T-cell (primary cell): ENCODE results near the gene HES2. TPM values are rescaled to one million over a fixed set of nuclear protein-coding genes. Genes with fewer than 3 reads are reported as not detected.
A peak's percentile ranks its signal among the peaks of the same experiment; 100 is the strongest.

Experiments
- ATAC-seq, 4 experiments: fragments of 200-7000 bp in 3 of 4; fragments of 150-1000 bp in 1 of 4; cut with Tn5 transposase; replicated peaks in 1 of 4; 1 replicate in 3 of 4; 2 replicates in 1 of 4; pipeline ENCODE4 v1.10.0; 2021; ENCODE audit warnings: moderate library complexity in 3 of 4, mild to moderate bottlenecking in 2 of 4, moderate number of reproducible peaks in 1 of 4
- CTCF ChIA-PET, 2 donors: fragments of 300-600 bp; sonication (Branson Sonifier 250); formaldehyde crosslinking; loops; one replicate each; lab custom pipeline; 2022; ENCODE audit warnings: antibody characterized with exemption in 2 of 2; lab: Charles Lee
- POLR2A ChIA-PET, 2 donors: fragments of 300-600 bp; sonication (Branson Sonifier 250); formaldehyde crosslinking; loops; one replicate each; lab custom pipeline; 2022; ENCODE audit warnings: antibody characterized with exemption in 2 of 2; lab: Charles Lee
- DNase-seq, 35 experiments: peaks; one replicate each; pipeline versions ENCODE4 v3.0.0 to v3.0.0-alpha.2; 2013 to 2023
- H3K27ac ChIP-seq: one replicate; pipeline ENCODE4 v1.5.1; 2013; ENCODE audit warnings: low read length
- H3K27me3 ChIP-seq, 2 experiments: replicated peaks in 1 of 2; 1 replicate in 1 of 2; 2 replicates in 1 of 2; pipeline versions ENCODE4 v1.6.1 to v1.7.0; 2013; ENCODE audit warnings: low read length in 1 of 2, mixed read lengths in 1 of 2; ENCODE audit not compliant: control insufficient read depth in 2 of 2, insufficient read depth in 2 of 2; ENCODE audit errors: extremely low read depth in 1 of 2
- H3K36me3 ChIP-seq, 2 donors: 1 replicate in 1 of 2; 2 replicates in 1 of 2; pipeline versions ENCODE4 v1.6.1 to v1.7.0; 2013; ENCODE audit warnings: low read length in 1 of 2; ENCODE audit not compliant: control insufficient read depth in 2 of 2, insufficient read depth in 1 of 2; ENCODE audit errors: extremely low read depth in 1 of 2
- H3K4me1 ChIP-seq, 2 experiments: 1 replicate in 1 of 2; 2 replicates in 1 of 2; pipeline versions ENCODE4 v1.6.1 to v1.7.0; 2013; ENCODE audit warnings: low read length in 2 of 2, mixed read lengths in 1 of 2; ENCODE audit not compliant: insufficient read depth in 2 of 2, control insufficient read depth in 1 of 2; ENCODE audit errors: extremely low read depth in 1 of 2
- H3K4me3 ChIP-seq, 2 donors: 1 replicate in 1 of 2; 2 replicates in 1 of 2; pipeline versions ENCODE4 v1.5.1 to v1.7.0; 2013; ENCODE audit warnings: mild to moderate bottlenecking in 2 of 2, low read length in 1 of 2, moderate library complexity in 1 of 2; ENCODE audit not compliant: control insufficient read depth in 1 of 2; ENCODE audit errors: extremely low read depth in 1 of 2
- H3K9me3 ChIP-seq: 2 replicates; pipeline ENCODE4 v1.7.0; 2013
- H3K27ac Mint-ChIP-seq, 2 donors: one replicate each; pipeline ENCODE4 v1.8.0; 2020 to 2021; ENCODE audit warnings: mild to moderate bottlenecking in 2 of 2, mixed read lengths in 2 of 2
- H3K27me3 Mint-ChIP-seq, 2 donors: one replicate each; pipeline ENCODE4 v1.8.0; 2021 to 2022; ENCODE audit warnings: mixed read lengths in 2 of 2
- H3K36me3 Mint-ChIP-seq: one replicate; pipeline ENCODE4 v1.8.0; 2021; ENCODE audit warnings: mixed read lengths
- H3K4me1 Mint-ChIP-seq, 3 donors: one replicate each; pipeline ENCODE4 v1.8.0; 2020 to 2022; ENCODE audit warnings: mixed read lengths in 3 of 3, mild to moderate bottlenecking in 1 of 3
- H3K4me3 Mint-ChIP-seq, 3 donors: one replicate each; pipeline ENCODE4 v1.8.0; 2020 to 2022; ENCODE audit warnings: mild to moderate bottlenecking in 3 of 3, mixed read lengths in 3 of 3, moderate library complexity in 3 of 3
- H3K9me3 Mint-ChIP-seq, 3 donors: one replicate each; pipeline ENCODE4 v1.8.0; 2020 to 2022; ENCODE audit warnings: mixed read lengths in 3 of 3
- whole genome bisulfite sequencing: methylation state at CpG from one replicate; pipeline ENCODE4 v1.1.5; 2013; ENCODE audit warnings: missing lambda C conversion rate; ENCODE audit not compliant: insufficient coverage; 5-methylcytosine and 5-hydroxymethylcytosine counted together
- total RNA-seq, 35 experiments: library from RNA in 6 of 35; stranded (reverse) in 6 of 35; fragments of 120-200 nt in 1 of 35; gene quantifications; one replicate each; pipeline versions ENCODE4 v1.2.1 to v1.2.4 and lab custom pipeline; 2013 to 2026

Gene HES2
- total RNA-seq, 5 donors from 2014 or later (not counting 1 experiment from before 2014, with no cell fraction given): 0.16 TPM; not detected in 4

- Mint-ChIP-seq H3K9me3 (no peaks in the 10 kb centered on the region), H3K27ac (peak overlapping the region; percentile 94 to 97), H3K4me1 (peaks cover 48 to 61% (median 52%) of the 10 kb centered on the region in 3 donors), H3K27me3 (peaks cover 0 to under 1% of the 10 kb centered on the region in 2 donors), H3K4me3 (peak overlapping the region; percentile 51 to 92 (median 64)), H3K36me3 (peaks cover 30% of the 10 kb centered on the region)
- no peak for ATAC-seq
- Histone ChIP-seq H3K36me3 (peaks cover 9 to 30% of the 10 kb centered on the region in 2 donors), H3K4me3 (no peak overlapping the region), H3K9me3 (no peaks in the 10 kb centered on the region), H3K4me1 (peaks cover 37 to 81% of the 10 kb centered on the region in 2 experiments), H3K27me3 (peaks cover 0 to 11% of the 10 kb centered on the region in 2 experiments), H3K27ac (peak overlapping the region; percentile 99)
- whole genome bisulfite sequencing: 81% methylated on average over 5 of the region's 13 CpGs
- no peak for DNase-seq
- POLR2A ChIA-PET: interaction anchor here in 1 of 2 donors (0.7 kb wide), 1 partner anchor 190 kb away, joined by 5 read pairs; no protein-coding TSS in a partner anchor
- CTCF ChIA-PET: interaction anchor here in 1 of 2 donors (0.6 to 1.3 kb wide), 2 partner anchors 8 to 69 kb away, joined by 3 read pairs; partner anchors contain the start of gene ACOT7
Measured at GRCh38 chr1:6462412-6463119, 42.8 kb upstream of the HES2 start.

GRCh38 chr1:6461538-6462411 is 42.1 kb upstream of the HES2 start:
- peaks cover 0 to 13% of the 10 kb centered on the region in 2 experiments for H3K27me3 ChIP-seq
- no peaks in the 10 kb centered on the region for H3K9me3 ChIP-seq
- peak overlapping the region; percentile 96 to 97 for H3K27ac Mint-ChIP-seq
- POLR2A ChIA-PET: interaction anchor here in 1 of 2 donors (0.7 kb wide), 1 partner anchor 190 kb away, joined by 5 read pairs; no protein-coding TSS in a partner anchor
- H3K27ac ChIP-seq: peak overlapping the region; percentile 99
- no peak overlapping the region for H3K4me3 ChIP-seq
- peaks cover 9 to 30% of the 10 kb centered on the region in 2 donors for H3K36me3 ChIP-seq
- peaks cover 48 to 62% (median 52%) of the 10 kb centered on the region in 3 donors for H3K4me1 Mint-ChIP-seq
- no peak for DNase-seq
- peaks cover 32% of the 10 kb centered on the region for H3K36me3 Mint-ChIP-seq
- H3K9me3 Mint-ChIP-seq: no peaks in the 10 kb centered on the region
- peaks cover 2 to 3% of the 10 kb centered on the region in 2 donors for H3K27me3 Mint-ChIP-seq
- peaks cover 37 to 75% of the 10 kb centered on the region in 2 experiments for H3K4me1 ChIP-seq
- CTCF ChIA-PET: interaction anchor here in 1 of 2 donors (0.6 kb wide), 1 partner anchor 68 kb away, joined by 3 read pairs; the partner anchor contains the start of gene ACOT7
- H3K4me3 Mint-ChIP-seq: peak overlapping the region; percentile 51 to 92 (median 64)
- WGBS: 87% methylated on average over 48 of the region's 48 CpGs
- no peak for ATAC-seq

- 93% methylated on average over 40 of the region's 40 CpGs for WGBS
- Mint-ChIP-seq H3K4me3 (peak overlapping the region; percentile 87 to 94 (median 92)), H3K27me3 (peaks cover 3 to 6% of the 10 kb centered on the region in 2 donors), H3K27ac (peak overlapping the region; percentile 96 to 99), H3K4me1 (peaks cover 48 to 62% (median 55%) of the 10 kb centered on the region in 3 donors), H3K36me3 (peaks cover 36% of the 10 kb centered on the region), H3K9me3 (no peaks in the 10 kb centered on the region)
- peaks cover 9 to 30% of the 10 kb centered on the region in 2 donors for H3K36me3 ChIP-seq
- peak overlapping the region; percentile 62 to 68 for H3K4me3 ChIP-seq
- CTCF ChIA-PET: interaction anchor here in 1 of 2 donors (1.5 kb wide), 1 partner anchor 12 kb away, joined by 8 read pairs; no protein-coding TSS in a partner anchor
- POLR2A ChIA-PET: interaction anchor here in 1 of 2 donors (1.1 kb wide), 1 partner anchor 23 kb away, joined by 7 read pairs; no protein-coding TSS in a partner anchor
- H3K27ac ChIP-seq: peak overlapping the region; percentile 99
- DNase-seq (no peak), ATAC-seq (no peak)
- peaks cover 2 to 17% of the 10 kb centered on the region in 2 experiments for H3K27me3 ChIP-seq
- peaks cover 35 to 70% of the 10 kb centered on the region in 2 experiments for H3K4me1 ChIP-seq
- H3K9me3 ChIP-seq: no peaks in the 10 kb centered on the region
Measured at GRCh38 chr1:6461051-6461530, 41.4 kb upstream of the HES2 start.

GRCh38 chr1:6460301-6461050 is 40.8 kb upstream of the HES2 start:
- H3K36me3 ChIP-seq: peaks cover 9 to 30% of the 10 kb centered on the region in 2 donors
- H3K27ac Mint-ChIP-seq: peak overlapping the region; percentile 96 to 99
- H3K9me3 ChIP-seq: no peaks in the 10 kb centered on the region
- H3K27me3 ChIP-seq: peaks cover 2 to 23% of the 10 kb centered on the region in 2 experiments
- H3K4me1 ChIP-seq: peaks cover 35 to 69% of the 10 kb centered on the region in 2 experiments
- DNase-seq: peak; percentile 86 to 97 (median 94)
- ChIA-PET POLR2A (interaction anchor here (0.6 to 1.1 kb wide), 10 partner anchors 10 to 466 kb away, joined by 3 to 12 read pairs (median 4); partner anchors contain the start of gene ACOT7 (in 1 of the 2)), CTCF (interaction anchor here (0.5 to 1.5 kb wide), 5 partner anchors 12 to 506 kb away, joined by 3 to 8 read pairs (median 5); no protein-coding TSS in a partner anchor)
- 8% methylated on average over 16 of the region's 39 CpGs for WGBS
- H3K4me1 Mint-ChIP-seq: peaks cover 48 to 64% (median 57%) of the 10 kb centered on the region in 3 donors
- peaks cover 3 to 8% of the 10 kb centered on the region in 2 donors for H3K27me3 Mint-ChIP-seq
- peaks cover 36% of the 10 kb centered on the region for H3K36me3 Mint-ChIP-seq
- H3K9me3 Mint-ChIP-seq: no peaks in the 10 kb centered on the region
- H3K27ac ChIP-seq: peak overlapping the region; percentile 99
- peak overlapping the region; percentile 87 to 94 (median 92) for H3K4me3 Mint-ChIP-seq
- ATAC-seq: peak; percentile 81 to 89 (median 84)
- H3K4me3 ChIP-seq: peak overlapping the region; percentile 62 to 68

- Histone ChIP-seq H3K27ac (peak overlapping the region; percentile 99), H3K27me3 (peaks cover 2 to 20% of the 10 kb centered on the region in 2 experiments), H3K4me1 (peaks cover 35 to 65% of the 10 kb centered on the region in 2 experiments), H3K36me3 (peaks cover 9 to 30% of the 10 kb centered on the region in 2 donors), H3K4me3 (peak overlapping the region; percentile 47 to 68), H3K9me3 (no peaks in the 10 kb centered on the region)
- CTCF ChIA-PET: interaction anchor here (0.5 to 1.5 kb wide), 6 partner anchors 11 to 505 kb away, joined by 3 to 8 read pairs (median 4); no protein-coding TSS in a partner anchor
- POLR2A ChIA-PET: interaction anchor here (0.7 to 1.1 kb wide), 9 partner anchors 10 to 465 kb away, joined by 3 to 12 read pairs (median 4); partner anchors contain the start of gene ACOT7 (in 1 of the 2)
- DNase-seq: peak in 34 of 35 experiments; percentile 32 to 79 (median 52)
- peak overlapping the region; percentile 87 to 94 (median 92) for H3K4me3 Mint-ChIP-seq
- peaks cover 3 to 8% of the 10 kb centered on the region in 2 donors for H3K27me3 Mint-ChIP-seq
- ATAC-seq: peak; percentile 34 to 63 (median 58)
- peak overlapping the region; percentile 96 to 99 for H3K27ac Mint-ChIP-seq
- H3K9me3 Mint-ChIP-seq: no peaks in the 10 kb centered on the region
- H3K36me3 Mint-ChIP-seq: peaks cover 36% of the 10 kb centered on the region
- 6% methylated on average over 18 of the region's 18 CpGs for WGBS
- peaks cover 48 to 64% (median 57%) of the 10 kb centered on the region in 3 donors for H3K4me1 Mint-ChIP-seq
Measured at GRCh38 chr1:6459850-6460265, 40.1 kb upstream of the HES2 start.
